NCI-H2171 treated with DMSO at 0.1 percent for 48 hours (cell line): ENCODE results near the gene CCDC89.
A peak's percentile ranks its signal among the peaks of the same experiment; 100 is the strongest.

Experiments
- DNase-seq: peaks from one replicate; lab custom pipeline; 2025; lab: John Stamatoyannopoulos, UW

The CCDC89 gene

DNA sequence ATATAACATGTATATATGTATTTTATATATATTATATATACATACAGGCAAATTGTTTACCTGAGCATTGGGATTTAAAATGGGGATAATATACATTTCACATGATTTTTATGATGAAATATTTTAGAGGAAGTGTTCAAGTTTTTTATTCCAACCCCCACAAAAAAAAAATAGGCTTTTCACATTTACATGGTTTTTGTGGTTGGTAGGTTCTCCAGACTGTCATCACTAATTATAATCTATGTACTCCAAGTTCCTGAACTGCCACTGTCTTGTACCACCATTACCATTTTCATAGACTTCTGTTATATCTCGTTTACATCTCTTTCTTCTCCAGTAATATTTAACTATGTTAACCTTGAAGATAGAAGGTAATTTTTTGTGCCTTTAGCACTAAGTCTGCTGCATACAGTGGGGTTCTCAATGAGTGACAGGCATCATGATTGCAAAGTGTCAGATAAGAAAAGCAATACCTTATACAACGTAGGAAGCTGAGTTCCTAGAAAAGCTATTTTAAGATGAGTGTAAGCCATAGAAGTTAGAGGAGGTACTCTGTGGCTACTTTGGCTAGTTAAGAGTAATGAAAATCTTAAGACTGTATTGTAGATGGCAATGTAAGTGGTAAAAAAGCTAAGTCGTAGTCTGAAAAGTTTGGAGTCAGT lies 33.1 kb downstream of the CCDC89 start:
- no peak for DNase-seq

GRCh38 chr11:85651118-85651517 lies 34.9 kb downstream of the CCDC89 start:
- DNase-seq, result no peak

DNA sequence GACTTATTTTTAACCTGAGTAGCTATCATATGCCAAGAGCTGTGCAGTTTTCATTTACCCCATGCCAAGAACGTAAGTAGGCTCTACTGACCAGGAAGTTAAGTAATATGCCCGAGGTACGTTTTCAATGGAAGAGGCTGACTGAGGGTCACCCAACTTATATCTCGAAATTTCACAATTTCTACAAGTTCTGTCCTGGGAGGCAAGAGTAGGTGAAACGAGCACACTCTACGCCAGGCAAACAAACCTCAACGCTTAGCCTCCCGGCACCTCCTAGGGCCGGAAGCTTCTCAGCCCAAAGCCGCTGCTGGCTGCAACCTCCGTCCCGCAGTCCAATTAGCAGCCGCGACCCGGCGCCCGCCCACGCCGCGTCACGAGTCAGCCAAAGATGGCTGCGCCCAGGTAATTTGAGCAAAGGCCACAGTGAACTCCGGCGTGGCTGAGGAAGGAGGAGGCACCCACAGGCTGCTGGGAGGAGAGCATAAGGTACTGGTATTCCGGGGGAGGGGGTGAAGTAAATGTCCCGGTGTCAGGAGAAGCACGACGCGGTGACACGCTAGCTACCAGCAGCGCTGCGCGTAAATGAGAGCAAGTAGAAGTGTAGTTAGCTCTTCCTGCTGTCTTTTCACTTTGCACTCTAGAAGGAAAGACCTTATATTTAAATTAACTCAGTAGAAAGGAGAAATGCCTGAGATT lies 38.2 kb downstream of the CCDC89 start, which contains the start of gene TMEM126A:
Gene TMEM126A (plus strand): TSS at position 364 of the 696 bp plus-strand sequence. CDS start 2,289 bp downstream, outside the sequence.
- DNase-seq, result peak; percentile 100

GRCh38 chr11:85647078-85647477 lies 38.9 kb downstream of the CCDC89 start:
- no peak for DNase-seq

- DNase-seq, result no peak
Observed at GRCh38 chr11:85643191-85643614, 42.8 kb downstream of the CCDC89 start.

GRCh38 chr11:85634747-85635146 lies 51.2 kb downstream of the CCDC89 start:
- no peak for DNase-seq
